HepG2 (cell line): Measurements from ENCODE around the gene SLC16A5. TPM values are rescaled to one million over a fixed set of nuclear protein-coding genes. Genes with fewer than 3 reads are reported as not detected.

Experiments
- ATF2 ChIP-seq: sonication (generic); formaldehyde crosslinking; IDR thresholded peaks from 2 replicates; pipeline ENCODE4 v1.4.0; 2020; ENCODE audit warnings: missing genetic modification reagents
- CC2D1A ChIP-seq: sonication (generic); formaldehyde crosslinking; IDR thresholded peaks from 2 replicates; pipeline ENCODE4 v1.8.1; 2023; ENCODE audit warnings: mild to moderate bottlenecking, missing genetic modification reagents
- CHCHD3 ChIP-seq: sonication (generic); formaldehyde crosslinking; IDR thresholded peaks from 2 replicates; pipeline ENCODE4 v1.8.0; 2022; ENCODE audit warnings: mild to moderate bottlenecking, missing genetic modification reagents, moderate library complexity
- HCFC1 ChIP-seq: fragments of 150-350 bp; IDR thresholded peaks from 2 replicates; pipeline ENCODE4 v1.6.1; 2014; ENCODE audit warnings: low read depth, low read length
- HDAC2 ChIP-seq: sonication (generic); formaldehyde crosslinking; IDR thresholded peaks from 2 replicates; pipeline ENCODE4 v1.4.0; 2020; ENCODE audit warnings: missing genetic modification reagents
- ISX ChIP-seq: sonication (generic); formaldehyde crosslinking; conservative IDR thresholded peaks from 2 replicates; pipeline ENCODE4 v1.5.0; 2020; ENCODE audit warnings: missing genetic modification reagents
- KDM1A ChIP-seq: IDR thresholded peaks from 2 replicates; pipeline ENCODE4 v1.6.1; 2016; ENCODE audit warnings: missing compliant biosample characterization
- MAF1 ChIP-seq: sonication (generic); formaldehyde crosslinking; IDR thresholded peaks from 2 replicates; pipeline ENCODE4 v1.5.0; 2020; ENCODE audit warnings: missing genetic modification reagents, borderline replicate concordance
- MEF2D ChIP-seq: sonication (generic); formaldehyde crosslinking; IDR thresholded peaks from 2 replicates; pipeline ENCODE4 v1.5.1; 2020; ENCODE audit warnings: mild to moderate bottlenecking, missing genetic modification reagents
- RELA ChIP-seq: sonication (generic); formaldehyde crosslinking; IDR thresholded peaks from 2 replicates; pipeline ENCODE4 v1.4.0; 2020; ENCODE audit warnings: missing genetic modification reagents
- SP5 ChIP-seq: IDR thresholded peaks from 2 replicates; pipeline ENCODE4 v1.6.1; 2016; ENCODE audit warnings: low read depth, borderline replicate concordance
- TBL1XR1 ChIP-seq: fragments of 150-350 bp; IDR thresholded peaks from 2 replicates; pipeline ENCODE4 v1.6.1; 2014; ENCODE audit warnings: borderline replicate concordance, low read length; ENCODE audit not compliant: partially characterized antibody
- ZFY ChIP-seq: sonication (generic); formaldehyde crosslinking; IDR thresholded peaks from 2 replicates; pipeline ENCODE4 v1.4.0; 2020; ENCODE audit warnings: missing genetic modification reagents
- ZNF225 ChIP-seq: sonication (generic); formaldehyde crosslinking; IDR thresholded peaks from 2 replicates; pipeline ENCODE4 v1.4.0; 2020; ENCODE audit warnings: mild to moderate bottlenecking, missing genetic modification reagents
- ZNF431 ChIP-seq: sonication (generic); formaldehyde crosslinking; IDR thresholded peaks from 2 replicates; pipeline ENCODE4 v1.9.0; 2022; ENCODE audit warnings: missing genetic modification reagents, low read depth, mild to moderate bottlenecking, borderline replicate concordance
- ZNF7 ChIP-seq: IDR thresholded peaks from 2 replicates; pipeline ENCODE4 v1.6.1; 2016; ENCODE audit warnings: missing biosample characterization, missing genetic modification reagents
- ZSCAN22 ChIP-seq: sonication (generic); formaldehyde crosslinking; IDR thresholded peaks from 2 replicates; pipeline ENCODE4 v1.4.0; 2020; ENCODE audit warnings: mild to moderate bottlenecking, missing genetic modification reagents
- ZSCAN30 ChIP-seq: sonication (generic); formaldehyde crosslinking; IDR thresholded peaks from 2 replicates; pipeline ENCODE4 v1.5.0; 2020; ENCODE audit warnings: mild to moderate bottlenecking, missing genetic modification reagents
- ZSCAN5A ChIP-seq: sonication (generic); formaldehyde crosslinking; IDR thresholded peaks from 2 replicates; pipeline ENCODE4 v1.8.0; 2022; ENCODE audit warnings: mild to moderate bottlenecking, missing genetic modification reagents, borderline replicate concordance
- polyA plus RNA-seq, 8 experiments: library from polyadenylated mRNA; depleted of rRNA in 3 of 8; stranded (reverse) in 7 of 8; unstranded in 1 of 8; fragments of >200 nt; fragmentation: Illumina TruSeq in 4 of 8; extraction: Trizol in 4 of 8; gene quantifications; 2 replicates each; pipeline versions ENCODE4 v1.2.1 to v1.2.3, GENCODE V29; 2011 to 2016; ENCODE audit warnings: low read depth in 4 of 8, missing spikeins in 1 of 8, mixed read lengths in 1 of 8; ENCODE audit not compliant: insufficient read depth in 1 of 8
- total RNA-seq, 5 experiments: library from RNA; depleted of rRNA; stranded (reverse); fragments of >200 nt; fragmentation: Illumina TruSeq; extraction: Trizol; gene quantifications; 2 replicates each; pipeline ENCODE4 v1.2.3, GENCODE V29; 2016; ENCODE audit warnings: low read depth in 1 of 5
- TF ChIP-seq, protein P1 (sequence below): sonication (generic); formaldehyde crosslinking; IDR thresholded peaks from 2 replicates; pipeline ENCODE4 v1.4.0; 2020; ENCODE audit warnings: missing genetic modification reagents
- TF ChIP-seq, protein P2 (sequence below): sonication (generic); formaldehyde crosslinking; IDR thresholded peaks from 2 replicates; pipeline ENCODE4 v1.4.0; 2020; ENCODE audit warnings: mild to moderate bottlenecking, missing genetic modification reagents, borderline replicate concordance

Gene SLC16A5
- total and polyA plus RNA-seq, 2 of the 13 experiments (the other 11 are each of a cell fraction or from before 2014, with no cell fraction given): 0.69 to 5.6 TPM

DNA sequence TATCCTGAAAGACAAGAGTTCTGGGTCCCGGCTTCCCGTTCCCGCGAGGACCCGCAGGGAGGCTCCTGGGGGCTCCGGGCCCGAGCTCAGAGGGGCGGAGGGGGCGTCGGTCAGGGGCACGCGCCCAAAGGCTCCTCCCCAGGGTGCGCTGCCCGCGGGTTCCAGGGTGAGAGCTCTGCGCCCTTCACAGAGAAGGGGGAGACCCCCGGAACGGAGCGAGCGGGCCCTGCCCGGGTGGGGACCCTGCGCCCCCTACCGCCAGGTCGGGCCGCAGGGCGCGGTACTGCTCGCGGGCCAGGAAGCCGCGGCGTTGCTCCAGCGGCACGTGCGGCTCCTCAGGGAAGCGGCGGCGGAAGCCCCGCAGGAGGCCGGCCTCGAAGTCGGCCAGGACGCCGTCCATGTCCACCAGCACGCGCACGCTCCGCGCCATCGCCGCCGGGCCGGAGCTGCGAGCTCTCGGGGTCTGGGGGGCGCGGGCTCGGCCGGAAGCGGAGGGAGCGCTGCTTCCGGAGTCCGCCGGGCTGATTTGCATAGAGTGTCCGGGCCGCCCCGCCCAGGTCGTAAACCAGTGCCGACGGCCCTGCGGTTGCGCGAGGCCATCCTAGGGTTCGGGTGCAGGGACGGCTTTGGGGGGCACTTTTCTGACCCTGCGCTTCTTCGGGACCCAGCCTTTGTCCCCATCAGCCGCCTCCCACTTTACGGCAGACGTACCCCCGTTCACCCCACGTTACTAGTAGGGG is 43.7 kb downstream of the SLC16A5 start, which contains the start of gene NT5C (continued):
- TF ChIP-seq ATF2 (CRISPR knock-in tag) (peak; percentile 74), SP5 (peak; percentile 48; the same call in 1 of the 2 replicates), RELA (CRISPR knock-in tag) (peak; percentile 73; the same call in 1 of the 2 replicates), ZSCAN30 (no peak), KDM1A (CRISPR knock-in tag) (no peak), HDAC2 (CRISPR knock-in tag) (no peak; the same call in 1 of the 2 replicates), ZNF225 (no peak), CC2D1A (CRISPR knock-in tag) (no peak), MEF2D (peak; percentile 6; the same call in 1 of the 2 replicates), ZSCAN22 (CRISPR knock-in tag) (peak; percentile 52; the same call in 1 of the 2 replicates), TBL1XR1 (no peak), CHCHD3 (CRISPR knock-in tag) (peak; percentile 68), ISX (CRISPR knock-in tag) (no peak; the same call in 1 of the 2 replicates), ZNF431 (CRISPR knock-in tag) (peak; percentile 54; the same call in 1 of the 2 replicates), HCFC1 (peak; percentile 29; the same call in 1 of the 2 replicates), ZFY (peak; percentile 97), ZNF7 (CRISPR knock-in tag) (no peak), MAF1 (no peak), ZSCAN5A (CRISPR knock-in tag) (no peak; the same call in 1 of the 2 replicates)
- TF ChIP-seq, protein P1, sequence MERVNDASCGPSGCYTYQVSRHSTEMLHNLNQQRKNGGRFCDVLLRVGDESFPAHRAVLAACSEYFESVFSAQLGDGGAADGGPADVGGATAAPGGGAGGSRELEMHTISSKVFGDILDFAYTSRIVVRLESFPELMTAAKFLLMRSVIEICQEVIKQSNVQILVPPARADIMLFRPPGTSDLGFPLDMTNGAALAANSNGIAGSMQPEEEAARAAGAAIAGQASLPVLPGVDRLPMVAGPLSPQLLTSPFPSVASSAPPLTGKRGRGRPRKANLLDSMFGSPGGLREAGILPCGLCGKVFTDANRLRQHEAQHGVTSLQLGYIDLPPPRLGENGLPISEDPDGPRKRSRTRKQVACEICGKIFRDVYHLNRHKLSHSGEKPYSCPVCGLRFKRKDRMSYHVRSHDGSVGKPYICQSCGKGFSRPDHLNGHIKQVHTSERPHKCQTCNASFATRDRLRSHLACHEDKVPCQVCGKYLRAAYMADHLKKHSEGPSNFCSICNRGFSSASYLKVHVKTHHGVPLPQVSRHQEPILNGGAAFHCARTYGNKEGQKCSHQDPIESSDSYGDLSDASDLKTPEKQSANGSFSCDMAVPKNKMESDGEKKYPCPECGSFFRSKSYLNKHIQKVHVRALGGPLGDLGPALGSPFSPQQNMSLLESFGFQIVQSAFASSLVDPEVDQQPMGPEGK (CRISPR knock-in tag): peak; percentile 71
- TF ChIP-seq, protein P2, sequence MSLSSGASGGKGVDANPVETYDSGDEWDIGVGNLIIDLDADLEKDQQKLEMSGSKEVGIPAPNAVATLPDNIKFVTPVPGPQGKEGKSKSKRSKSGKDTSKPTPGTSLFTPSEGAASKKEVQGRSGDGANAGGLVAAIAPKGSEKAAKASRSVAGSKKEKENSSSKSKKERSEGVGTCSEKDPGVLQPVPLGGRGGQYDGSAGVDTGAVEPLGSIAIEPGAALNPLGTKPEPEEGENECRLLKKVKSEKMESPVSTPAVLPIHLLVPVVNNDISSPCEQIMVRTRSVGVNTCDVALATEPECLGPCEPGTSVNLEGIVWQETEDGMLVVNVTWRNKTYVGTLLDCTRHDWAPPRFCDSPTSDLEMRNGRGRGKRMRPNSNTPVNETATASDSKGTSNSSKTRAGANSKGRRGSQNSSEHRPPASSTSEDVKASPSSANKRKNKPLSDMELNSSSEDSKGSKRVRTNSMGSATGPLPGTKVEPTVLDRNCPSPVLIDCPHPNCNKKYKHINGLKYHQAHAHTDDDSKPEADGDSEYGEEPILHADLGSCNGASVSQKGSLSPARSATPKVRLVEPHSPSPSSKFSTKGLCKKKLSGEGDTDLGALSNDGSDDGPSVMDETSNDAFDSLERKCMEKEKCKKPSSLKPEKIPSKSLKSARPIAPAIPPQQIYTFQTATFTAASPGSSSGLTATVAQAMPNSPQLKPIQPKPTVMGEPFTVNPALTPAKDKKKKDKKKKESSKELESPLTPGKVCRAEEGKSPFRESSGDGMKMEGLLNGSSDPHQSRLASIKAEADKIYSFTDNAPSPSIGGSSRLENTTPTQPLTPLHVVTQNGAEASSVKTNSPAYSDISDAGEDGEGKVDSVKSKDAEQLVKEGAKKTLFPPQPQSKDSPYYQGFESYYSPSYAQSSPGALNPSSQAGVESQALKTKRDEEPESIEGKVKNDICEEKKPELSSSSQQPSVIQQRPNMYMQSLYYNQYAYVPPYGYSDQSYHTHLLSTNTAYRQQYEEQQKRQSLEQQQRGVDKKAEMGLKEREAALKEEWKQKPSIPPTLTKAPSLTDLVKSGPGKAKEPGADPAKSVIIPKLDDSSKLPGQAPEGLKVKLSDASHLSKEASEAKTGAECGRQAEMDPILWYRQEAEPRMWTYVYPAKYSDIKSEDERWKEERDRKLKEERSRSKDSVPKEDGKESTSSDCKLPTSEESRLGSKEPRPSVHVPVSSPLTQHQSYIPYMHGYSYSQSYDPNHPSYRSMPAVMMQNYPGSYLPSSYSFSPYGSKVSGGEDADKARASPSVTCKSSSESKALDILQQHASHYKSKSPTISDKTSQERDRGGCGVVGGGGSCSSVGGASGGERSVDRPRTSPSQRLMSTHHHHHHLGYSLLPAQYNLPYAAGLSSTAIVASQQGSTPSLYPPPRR: no peak
